Right lobe of liver (tissue), 4 donors: Measurements from ENCODE around the gene LDLR.

Source experiments
- POLR2A ChIP-seq: fragments of 450-650 bp; IDR thresholded peaks from one replicate; pipeline ENCODE4 v1.6.1; 2017; ENCODE audit warnings: antibody characterized with exemption, mild to moderate bottlenecking
- TF ChIP-seq, protein P1 (sequence below), 4 donors: fragments of 200-600 bp in 3 of 4; fragments of 450-650 bp in 1 of 4; IDR thresholded peaks; one replicate each; pipeline versions ENCODE4 v1.5.1 to v1.8.0; 2016 to 2022; ENCODE audit warnings: antibody characterized with exemption in 4 of 4, mild to moderate bottlenecking in 2 of 4
- donor health status: DM: no; HTN: no; CAD: no.
- donor health status: DM: no; HTN: no; CAD: no.
- donor health status: DM: no; HTN: yes; CAD: no.

DNA sequence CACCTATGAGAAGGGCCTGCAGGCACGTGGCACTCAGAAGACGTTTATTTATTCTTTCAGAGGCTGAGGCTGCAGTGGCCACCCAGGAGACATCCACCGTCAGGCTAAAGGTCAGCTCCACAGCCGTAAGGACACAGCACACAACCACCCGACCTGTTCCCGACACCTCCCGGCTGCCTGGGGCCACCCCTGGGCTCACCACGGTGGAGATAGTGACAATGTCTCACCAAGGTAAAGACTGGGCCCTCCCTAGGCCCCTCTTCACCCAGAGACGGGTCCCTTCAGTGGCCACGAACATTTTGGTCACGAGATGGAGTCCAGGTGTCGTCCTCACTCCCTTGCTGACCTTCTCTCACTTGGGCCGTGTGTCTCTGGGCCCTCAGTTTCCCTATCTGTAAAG, 33.9 kb downstream of the LDLR start:
- TF ChIP-seq, protein P1, sequence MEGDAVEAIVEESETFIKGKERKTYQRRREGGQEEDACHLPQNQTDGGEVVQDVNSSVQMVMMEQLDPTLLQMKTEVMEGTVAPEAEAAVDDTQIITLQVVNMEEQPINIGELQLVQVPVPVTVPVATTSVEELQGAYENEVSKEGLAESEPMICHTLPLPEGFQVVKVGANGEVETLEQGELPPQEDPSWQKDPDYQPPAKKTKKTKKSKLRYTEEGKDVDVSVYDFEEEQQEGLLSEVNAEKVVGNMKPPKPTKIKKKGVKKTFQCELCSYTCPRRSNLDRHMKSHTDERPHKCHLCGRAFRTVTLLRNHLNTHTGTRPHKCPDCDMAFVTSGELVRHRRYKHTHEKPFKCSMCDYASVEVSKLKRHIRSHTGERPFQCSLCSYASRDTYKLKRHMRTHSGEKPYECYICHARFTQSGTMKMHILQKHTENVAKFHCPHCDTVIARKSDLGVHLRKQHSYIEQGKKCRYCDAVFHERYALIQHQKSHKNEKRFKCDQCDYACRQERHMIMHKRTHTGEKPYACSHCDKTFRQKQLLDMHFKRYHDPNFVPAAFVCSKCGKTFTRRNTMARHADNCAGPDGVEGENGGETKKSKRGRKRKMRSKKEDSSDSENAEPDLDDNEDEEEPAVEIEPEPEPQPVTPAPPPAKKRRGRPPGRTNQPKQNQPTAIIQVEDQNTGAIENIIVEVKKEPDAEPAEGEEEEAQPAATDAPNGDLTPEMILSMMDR (IDR thresholded peaks at IDR 0.05), result no peak
- TF ChIP-seq POLR2A, result no peak
